Activated CD4-positive, alpha-beta T cell treated with anti-CD3 and anti-CD28 coated beads, Interleukin-10, Interleukin-2, amounts not matched to agents 100 ng/mL and 50 ng/mL, durations not matched to agents 16 hours and 8 hours (primary cell): ENCODE measurements around the gene NME8.

ENCODE experiments used
- DNase-seq: peaks from one replicate; pipeline ENCODE4 v3.0.0-alpha.2; 2020

Gene NME8

GRCh38 chr7:37943905-37944736 lies 95.7 kb downstream of the NME8 start:
- DNase-seq: no peak

- no peak for DNase-seq
These were observed 96.3 kb downstream of the NME8 start for GRCh38 chr7:37944737-37945054.

GRCh38 chr7:37945336-37945735 lies 96.9 kb downstream of the NME8 start:
- no peak for DNase-seq

- DNase-seq: no peak
These were observed 98.9 kb downstream of the NME8 start for GRCh38 chr7:37947138-37947940.

GRCh38 chr7:37947941-37948210 lies 99.5 kb downstream of the NME8 start:
- no peak for DNase-seq
